Hepatic stellate cell (primary cell): ENCODE data around the gene OOSP3.
"Not testable (repeated sequence)": the region's sequence is repeated elsewhere in the genome, so short reads cannot be mapped to it uniquely, and the experiment has no call there.

ENCODE experiments used
- DNase-seq: peaks from one replicate; pipeline ENCODE4 v3.0.0; 2011; ENCODE audit warnings: low spot score

The OOSP3 gene

GRCh38 chr11:59878575-59878974 is at the start of gene OOSP3:
Gene OOSP3, plus strand, starts transcription at chr11:59878782. Its CDS starts 27 bp downstream, at chr11:59878809.
- DNase-seq, result no peak

GRCh38 chr11:59829358-59829757 is 49.2 kb upstream of the OOSP3 start:
- DNase-seq, result no peak

GRCh38 chr11:59833602-59834001 is 45.0 kb upstream of the OOSP3 start:
- DNase-seq, result no peak

GRCh38 chr11:59839615-59840014 is 39.0 kb upstream of the OOSP3 start:
- DNase-seq, result no peak

GRCh38 chr11:59841514-59841913 is 37.1 kb upstream of the OOSP3 start:
- DNase-seq, result no peak

- DNase-seq, result no peak
These were observed 36.3 kb upstream of the OOSP3 start for GRCh38 chr11:59842316-59842715.

- DNase-seq, result no peak
These were observed 33.2 kb upstream of the OOSP3 start, which contains the start of gene CBLIF for GRCh38 chr11:59845399-59845798. Gene CBLIF, minus strand, starts transcription at chr11:59845499. Its CDS starts 46 bp downstream, at chr11:59845453.

GRCh38 chr11:59846556-59846955 is 32.0 kb upstream of the OOSP3 start:
- DNase-seq, result no peak

- DNase-seq, result no peak
These were observed 31.0 kb upstream of the OOSP3 start for GRCh38 chr11:59847626-59848025.

- not testable (repeated sequence) for DNase-seq
These were observed 30.1 kb upstream of the OOSP3 start for GRCh38 chr11:59848439-59848838.

GRCh38 chr11:59849129-59849528 is 29.5 kb upstream of the OOSP3 start:
- no peak for DNase-seq

GRCh38 chr11:59849551-59849950 is 29.0 kb upstream of the OOSP3 start:
- not testable (repeated sequence) for DNase-seq

GRCh38 chr11:59851416-59851815 is 27.2 kb upstream of the OOSP3 start:
- not testable (repeated sequence) for DNase-seq

- no peak for DNase-seq
These were observed 23.7 kb upstream of the OOSP3 start for GRCh38 chr11:59854871-59855270.

GRCh38 chr11:59857439-59858434 is 20.8 kb upstream of the OOSP3 start:
- DNase-seq, result no peak

- DNase-seq, result no peak
These were observed 18.9 kb upstream of the OOSP3 start for GRCh38 chr11:59859673-59860072.

GRCh38 chr11:59862252-59862651 is 16.3 kb upstream of the OOSP3 start:
- no peak for DNase-seq

- no peak for DNase-seq
These were observed 13.6 kb upstream of the OOSP3 start for GRCh38 chr11:59865031-59865430.

- no peak for DNase-seq
These were observed 12.2 kb upstream of the OOSP3 start, which contains the start of gene TCN1 for GRCh38 chr11:59866397-59866796. Gene TCN1, minus strand, starts transcription at chr11:59866487. Its CDS starts 17 bp downstream, at chr11:59866470.

GRCh38 chr11:59866836-59867235 is 11.7 kb upstream of the OOSP3 start:
- no peak for DNase-seq

GRCh38 chr11:59867946-59868345 is 10.6 kb upstream of the OOSP3 start:
- DNase-seq, result no peak

- DNase-seq, result no peak
These were observed 6.5 kb upstream of the OOSP3 start for GRCh38 chr11:59872076-59872475.

GRCh38 chr11:59875856-59876519 is 2.6 kb upstream of the OOSP3 start:
- no peak for DNase-seq
